A375 (cell line): Measurements from ENCODE around the gene NEDD1. TPM values are rescaled to one million over a fixed set of nuclear protein-coding genes. Genes with fewer than 3 reads are reported as not detected.

Experiments
- small RNA-seq: library from RNA; depleted of rRNA; stranded (forward); fragments of <200 nt; gene quantifications from one replicate; pipeline ENCODE3, GENCODE V24; 2014
- total RNA-seq: library from RNA; depleted of rRNA; stranded (reverse); fragments of >200 nt; shearing (Covaris generic); gene quantifications from 2 replicates; pipeline ENCODE4 v1.2.3, GENCODE V29; 2014; rRNA removed

NEDD1 gene
- 20.1 and 21.5 TPM in 2 replicates for total RNA-seq

GRCh38 chr12:96906849-96907670 is at the start of gene NEDD1:
Gene NEDD1, plus strand, starts transcription at chr12:96907257. Its CDS starts 2,503 bp downstream, at chr12:96909760.

Small RNA genes within 50 kb of the gene (small RNA-seq; reads per million reads assigned to genes)
- gene RF00019, result not detected
